OCI-LY1 (cell line): ENCODE measurements around the gene ARHGAP22.

Source experiments
- H2AFZ ChIP-seq: fragments of 200-600 bp; sonication (generic), shearing (Covaris generic); 2 replicates; pipeline ENCODE4 v1.6.0; 2014; ENCODE audit warnings: antibody characterized with exemption, mild to moderate bottlenecking, low read length
- H3F3A ChIP-seq: fragments of 200-600 bp; sonication (generic), shearing (Covaris generic); 2 replicates; pipeline ENCODE4 v1.6.0; 2014; ENCODE audit warnings: mild to moderate bottlenecking, antibody characterized with exemption, low read length, moderate library complexity; ENCODE audit not compliant: insufficient read depth
- H3K27ac ChIP-seq: fragments of 200-600 bp; sonication (generic); 2 replicates; pipeline ENCODE4 v1.5.1; 2014; ENCODE audit warnings: low read length, mixed run types, mild to moderate bottlenecking, low read depth; ENCODE audit not compliant: poor library complexity, severe bottlenecking
- H3K27me3 ChIP-seq: fragments of 200-600 bp; sonication (generic); 2 replicates; pipeline ENCODE4 v1.6.0; 2014; ENCODE audit warnings: antibody characterized with exemption, mild to moderate bottlenecking, low read length, moderate library complexity; ENCODE audit not compliant: insufficient read depth
- H3K36me3 ChIP-seq: fragments of 200-600 bp; sonication (generic); 2 replicates; pipeline ENCODE4 v1.6.1; 2014; ENCODE audit warnings: mild to moderate bottlenecking, antibody characterized with exemption, low read length, moderate library complexity, mixed read lengths; ENCODE audit not compliant: insufficient read depth
- H3K4me1 ChIP-seq: fragments of 200-600 bp; sonication (generic); 2 replicates; pipeline ENCODE4 v1.5.1; 2014; ENCODE audit warnings: mild to moderate bottlenecking, low read length, moderate library complexity; ENCODE audit not compliant: insufficient read depth, severe bottlenecking
- H3K4me2 ChIP-seq: fragments of 200-600 bp; sonication (generic), shearing (Covaris generic); 2 replicates; pipeline ENCODE4 v1.6.1; 2014; ENCODE audit warnings: low read length
- H3K4me3 ChIP-seq: fragments of 200-600 bp; sonication (generic); 2 replicates; pipeline ENCODE4 v1.5.1; 2014; ENCODE audit warnings: low read length, low read depth, mild to moderate bottlenecking, mixed read lengths; ENCODE audit not compliant: poor library complexity, severe bottlenecking
- H3K79me2 ChIP-seq: fragments of 200-600 bp; shearing (Covaris generic); 2 replicates; pipeline ENCODE4 v1.6.1; 2016; ENCODE audit warnings: mixed run types, low read length, mixed read lengths; ENCODE audit not compliant: insufficient read depth
- H3K9ac ChIP-seq: fragments of 200-600 bp; sonication (generic), shearing (Covaris generic); 2 replicates; pipeline ENCODE4 v1.6.1; 2014; ENCODE audit warnings: mild to moderate bottlenecking, low read length, mixed read lengths
- H3K9me2 ChIP-seq: fragments of 200-600 bp; sonication (generic), shearing (Covaris generic); 2 replicates; pipeline ENCODE4 v1.6.1; 2014; ENCODE audit warnings: low read depth, mild to moderate bottlenecking, low read length, mixed read lengths
- H3K9me3 ChIP-seq: fragments of 200-600 bp; shearing (Covaris generic); 2 replicates; pipeline ENCODE4 v1.6.1; 2014; ENCODE audit warnings: low read length, mixed read lengths
- H4K20me1 ChIP-seq: fragments of 200-600 bp; sonication (generic), shearing (Covaris generic); 2 replicates; pipeline ENCODE4 v1.6.0; 2016; ENCODE audit warnings: mild to moderate bottlenecking, low read length; ENCODE audit not compliant: insufficient read depth
- CTCF ChIP-seq: fragments of 200-600 bp; sonication (generic), shearing (Covaris generic); IDR thresholded peaks from 2 replicates; pipeline ENCODE4 v1.5.1; 2017; ENCODE audit warnings: mild to moderate bottlenecking, antibody characterized with exemption, low read length, moderate library complexity, mixed read lengths
- EZH2 ChIP-seq: fragments of 200-600 bp; sonication (generic), shearing (Covaris generic); IDR thresholded peaks from 2 replicates; pipeline ENCODE4 v1.8.0; 2017; ENCODE audit warnings: borderline replicate concordance, mixed run types, mild to moderate bottlenecking, antibody characterized with exemption, low read length, moderate library complexity, mixed read lengths

The ARHGAP22 gene

GRCh38 chr10:48589266-48589665, 15.6 kb downstream of the ARHGAP22 start:
- H3K9me2 ChIP-seq = no peaks in the 10 kb centered on the region
- peaks cover 3% of the 10 kb centered on the region for H3K27me3 ChIP-seq
- no peak overlapping the region for H3K4me2 ChIP-seq
- no peak overlapping the region for H3K27ac ChIP-seq
- no peaks in the 10 kb centered on the region for H3F3A ChIP-seq
- TF ChIP-seq CTCF = no peak
- TF ChIP-seq EZH2 = no peak
- no peak overlapping the region for H3K9ac ChIP-seq
- H3K79me2 ChIP-seq = no peaks in the 10 kb centered on the region
- H4K20me1 ChIP-seq = no peaks in the 10 kb centered on the region
- H3K9me3 ChIP-seq = no peaks in the 10 kb centered on the region
- no peak overlapping the region for H3K4me3 ChIP-seq
- no peaks in the 10 kb centered on the region for H3K4me1 ChIP-seq
- no peak overlapping the region for H2AFZ ChIP-seq
- no peaks in the 10 kb centered on the region for H3K36me3 ChIP-seq

GRCh38 chr10:48587819-48588218, 17.1 kb downstream of the ARHGAP22 start:
- H3K27me3 ChIP-seq = peaks cover 3% of the 10 kb centered on the region
- no peak overlapping the region for H2AFZ ChIP-seq
- no peaks in the 10 kb centered on the region for H3K36me3 ChIP-seq
- no peak overlapping the region for H3K4me2 ChIP-seq
- no peaks in the 10 kb centered on the region for H3K79me2 ChIP-seq
- H3F3A ChIP-seq = no peaks in the 10 kb centered on the region
- H3K9me3 ChIP-seq = no peaks in the 10 kb centered on the region
- no peaks in the 10 kb centered on the region for H3K9me2 ChIP-seq
- TF ChIP-seq CTCF (no peak), EZH2 (no peak)
- H3K4me3 ChIP-seq = no peak overlapping the region
- H4K20me1 ChIP-seq = no peaks in the 10 kb centered on the region
- H3K9ac ChIP-seq = no peak overlapping the region
- H3K27ac ChIP-seq = no peak overlapping the region
- no peaks in the 10 kb centered on the region for H3K4me1 ChIP-seq

GRCh38 chr10:48587101-48587500, 17.8 kb downstream of the ARHGAP22 start:
- Histone ChIP-seq H3K36me3 (no peaks in the 10 kb centered on the region), H3K79me2 (no peaks in the 10 kb centered on the region), H3K9ac (no peak overlapping the region), H3K9me2 (no peaks in the 10 kb centered on the region), H2AFZ (no peak overlapping the region), H4K20me1 (no peaks in the 10 kb centered on the region), H3F3A (no peaks in the 10 kb centered on the region), H3K27me3 (peaks cover 3% of the 10 kb centered on the region), H3K4me2 (no peak overlapping the region), H3K27ac (no peak overlapping the region), H3K4me3 (no peak overlapping the region), H3K9me3 (no peaks in the 10 kb centered on the region), H3K4me1 (no peaks in the 10 kb centered on the region)
- TF ChIP-seq CTCF (no peak), EZH2 (no peak)
